G401 (cell line): ENCODE results near the gene APOBEC3G. TPM values are rescaled to one million over a fixed set of nuclear protein-coding genes. Genes with fewer than 3 reads are reported as not detected.

Source experiments
- DNase-seq: peaks from one replicate; pipeline ENCODE4 v3.0.0-alpha.2; 2015; ENCODE audit warnings: low spot score
- in situ Hi-C: cut with HindIII; loops from 2 replicates; pipeline ENCODE4 v1.10.0; 2016; ENCODE audit warnings: low sequenced_read_pairs, mixed read lengths
- total RNA-seq: library from RNA; depleted of rRNA; stranded (reverse); fragments of >200 nt; shearing (Covaris generic); gene quantifications from 2 replicates; pipeline ENCODE4 v1.2.3, GENCODE V29; 2014

APOBEC3G gene
- total RNA-seq, 1 experiment from 2014 or later = 2.9 TPM

DNA sequence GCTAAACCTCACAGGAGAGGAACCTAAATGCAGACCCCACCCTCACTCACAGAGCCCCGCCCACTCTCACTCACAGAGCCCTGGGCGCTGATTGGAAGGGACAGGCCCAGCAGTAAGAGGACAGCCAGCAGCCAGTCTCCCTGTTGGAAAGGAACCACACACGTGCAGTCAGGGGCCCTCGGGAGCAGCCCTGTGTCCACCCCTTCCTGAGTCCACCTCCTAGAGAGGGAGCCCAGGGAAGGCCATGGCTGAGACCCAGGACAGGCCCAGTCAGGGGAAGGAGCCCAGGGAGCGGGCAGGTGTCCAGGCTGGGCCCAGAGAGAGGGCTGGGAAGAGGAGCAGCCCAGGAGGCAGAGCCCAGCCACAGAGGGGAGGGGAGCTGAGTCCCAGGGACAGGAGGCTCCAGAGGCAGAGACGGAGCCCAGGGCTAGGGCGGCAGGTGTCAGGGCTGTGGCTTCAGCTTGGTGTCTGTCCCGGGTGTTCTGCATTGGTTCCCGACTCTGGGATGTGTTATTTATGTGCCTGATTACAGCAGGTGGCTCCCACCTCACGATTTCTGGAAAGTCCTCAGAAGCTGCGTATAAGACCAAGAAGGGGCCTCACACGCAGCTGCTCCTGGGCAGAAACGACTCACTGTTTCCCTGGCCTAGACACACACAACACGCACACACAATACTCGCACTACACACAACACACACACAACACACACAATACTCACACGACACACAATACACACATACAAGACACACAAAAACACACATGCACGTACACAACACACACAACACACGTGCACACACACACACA, 11.0 kb downstream of the APOBEC3G start:
- no peak for DNase-seq
- in situ Hi-C loops = no loop called here

DNA sequence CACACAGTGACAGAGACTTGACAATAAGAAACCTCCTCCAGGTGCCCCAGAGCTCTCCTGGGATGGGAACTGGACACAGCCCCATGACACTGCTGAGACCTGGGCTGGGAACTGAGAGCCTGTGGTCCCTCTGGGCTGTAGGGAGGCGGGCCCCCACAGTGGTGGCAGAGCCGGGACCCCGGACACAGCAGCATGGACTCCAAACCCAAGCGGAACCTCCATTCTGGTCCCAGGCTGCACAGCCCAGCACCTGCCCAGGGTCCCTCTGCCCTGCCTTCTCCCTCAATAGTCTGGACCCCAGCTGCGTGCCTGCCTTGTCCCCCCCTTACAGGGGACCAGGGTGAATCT, 11.6 kb downstream of the APOBEC3G start:
- DNase-seq = no peak
- in situ Hi-C loops = no loop called here

DNA sequence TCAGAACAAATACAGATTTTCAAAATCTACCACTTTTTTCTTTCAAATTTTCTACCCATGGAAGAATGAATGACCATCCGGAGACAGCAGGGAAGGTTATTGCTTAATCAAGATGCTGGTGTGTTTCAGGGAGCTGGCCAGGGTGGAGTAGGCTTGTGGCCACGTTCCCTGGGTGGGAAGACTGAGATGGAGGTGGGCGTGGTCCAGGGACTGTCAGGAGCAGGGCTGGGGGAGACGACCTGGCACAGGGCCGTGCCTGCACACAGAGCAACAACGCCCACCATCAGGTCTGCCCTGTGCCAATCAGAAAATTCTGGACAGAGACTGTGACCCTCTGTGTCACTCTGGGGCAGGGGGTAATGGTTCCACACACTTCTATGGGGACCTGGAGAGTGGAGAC, 12.9 kb downstream of the APOBEC3G start:
- no peak for DNase-seq
- in situ Hi-C loops = no loop called here

DNA sequence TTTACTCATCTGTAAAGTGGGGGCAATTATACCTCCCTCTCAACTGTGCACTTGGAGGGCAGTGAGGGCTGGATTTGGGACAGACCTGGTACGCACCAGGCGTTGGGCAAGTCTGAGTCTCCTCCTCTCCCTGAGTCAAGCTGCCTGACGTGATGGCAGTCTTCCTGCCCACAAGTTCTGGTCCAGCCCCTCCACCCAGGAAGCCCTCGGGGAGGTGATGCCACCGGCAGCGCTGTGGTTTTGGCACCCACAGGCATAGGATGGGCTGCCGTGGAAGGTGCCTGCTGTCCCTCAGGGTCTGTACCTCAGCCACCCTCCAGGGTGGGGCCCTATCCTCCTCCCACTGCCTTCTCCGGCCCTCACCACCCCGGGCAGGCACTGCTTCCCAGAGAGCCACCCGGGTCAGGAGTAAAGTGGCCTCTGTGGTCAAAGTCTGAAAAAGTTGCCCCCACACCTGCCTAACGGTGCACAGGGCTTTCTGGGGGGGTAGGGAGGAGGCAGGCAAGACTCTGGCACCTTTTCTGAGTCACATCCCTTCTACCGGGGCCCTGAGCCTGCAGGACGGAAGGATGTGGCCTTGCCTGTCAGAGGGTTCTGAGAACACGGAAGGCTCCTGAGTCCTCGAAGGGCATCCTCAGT, 13.5 kb downstream of the APOBEC3G start:
- in situ Hi-C loops = no loop called here
- no peak for DNase-seq

DNA sequence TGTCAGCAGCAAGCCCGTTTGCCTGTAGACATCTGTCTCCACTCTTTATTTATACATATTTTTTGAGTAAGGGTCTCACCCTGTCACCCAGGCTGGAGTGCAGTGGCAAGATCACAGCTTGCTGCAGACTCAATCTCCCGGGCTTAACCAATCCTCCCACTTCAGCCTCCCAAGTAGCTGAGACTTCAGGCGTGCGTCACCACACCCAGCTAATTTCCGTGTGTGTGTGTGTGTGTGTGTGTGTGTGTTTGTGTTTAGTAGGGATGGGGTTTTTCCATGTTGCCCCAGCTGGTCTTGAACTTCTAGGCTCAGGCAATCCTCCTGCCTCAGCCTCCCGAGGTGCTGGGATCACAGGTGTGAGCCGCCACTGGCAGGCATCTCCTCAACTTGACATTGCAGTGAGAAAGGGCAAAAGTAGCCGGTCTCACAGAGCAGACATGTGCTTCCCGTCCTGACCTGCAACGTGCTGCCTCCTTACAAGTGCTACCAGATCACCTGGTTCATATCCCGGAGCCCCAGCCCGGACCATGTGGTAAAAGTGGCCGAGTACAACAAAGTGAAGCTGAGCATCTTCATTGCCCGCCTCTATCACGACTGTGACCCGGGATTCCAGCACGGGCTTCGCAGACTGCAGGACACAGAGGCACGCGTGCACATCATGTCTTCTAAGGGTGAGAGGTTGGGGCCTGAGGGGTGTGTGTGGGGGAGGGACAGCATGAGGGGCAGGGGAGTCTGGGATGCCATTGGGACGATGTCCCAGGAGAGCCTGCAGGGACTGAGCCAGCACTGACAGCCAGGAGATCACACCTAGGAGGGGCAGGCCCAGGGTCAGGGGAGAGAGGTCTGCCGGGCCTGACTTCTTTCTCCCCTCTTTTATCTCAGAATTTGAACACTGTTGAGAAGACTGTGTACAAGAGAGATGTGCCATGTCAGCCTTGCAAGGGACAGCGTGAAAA, 14.3 kb downstream of the APOBEC3G start:
- no peak for DNase-seq
- in situ Hi-C loops = no loop called here

DNA sequence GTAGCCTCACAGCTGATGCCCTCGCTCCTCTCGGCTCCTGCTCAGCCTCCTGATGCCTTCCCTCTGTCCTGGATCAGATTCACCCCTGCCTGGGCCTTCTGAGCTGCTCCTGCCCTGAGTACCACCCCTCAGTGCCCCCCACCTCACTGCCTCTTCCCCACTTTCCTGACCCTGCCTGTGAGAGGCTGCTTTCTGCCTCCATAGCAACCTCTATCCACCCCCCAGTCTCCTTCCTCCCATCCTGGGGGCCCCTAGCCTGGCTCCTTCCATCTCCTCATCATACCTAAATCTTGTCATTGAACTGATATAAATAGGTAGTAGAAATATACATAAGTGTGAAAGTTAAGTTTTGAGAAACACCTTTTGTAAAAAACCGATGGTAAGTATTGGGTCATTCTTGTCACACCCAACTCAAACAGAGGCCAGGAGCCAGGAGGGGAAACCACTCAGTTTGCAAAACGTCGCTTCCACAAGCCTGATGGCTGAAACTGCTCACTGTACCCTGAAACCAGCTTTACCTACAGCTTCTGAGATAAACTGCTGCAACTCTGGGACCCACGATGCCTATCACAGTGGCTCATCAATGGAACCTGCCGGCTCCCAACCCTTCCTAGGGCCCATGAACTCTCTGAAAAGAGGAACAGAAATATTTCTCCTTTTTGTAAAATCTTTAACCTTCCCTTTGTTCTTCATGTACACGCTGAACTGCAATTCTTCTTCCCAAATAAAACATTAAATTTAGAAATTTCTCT, 15.2 kb downstream of the APOBEC3G start:
- in situ Hi-C loops = no loop called here
- DNase-seq = no peak

DNA sequence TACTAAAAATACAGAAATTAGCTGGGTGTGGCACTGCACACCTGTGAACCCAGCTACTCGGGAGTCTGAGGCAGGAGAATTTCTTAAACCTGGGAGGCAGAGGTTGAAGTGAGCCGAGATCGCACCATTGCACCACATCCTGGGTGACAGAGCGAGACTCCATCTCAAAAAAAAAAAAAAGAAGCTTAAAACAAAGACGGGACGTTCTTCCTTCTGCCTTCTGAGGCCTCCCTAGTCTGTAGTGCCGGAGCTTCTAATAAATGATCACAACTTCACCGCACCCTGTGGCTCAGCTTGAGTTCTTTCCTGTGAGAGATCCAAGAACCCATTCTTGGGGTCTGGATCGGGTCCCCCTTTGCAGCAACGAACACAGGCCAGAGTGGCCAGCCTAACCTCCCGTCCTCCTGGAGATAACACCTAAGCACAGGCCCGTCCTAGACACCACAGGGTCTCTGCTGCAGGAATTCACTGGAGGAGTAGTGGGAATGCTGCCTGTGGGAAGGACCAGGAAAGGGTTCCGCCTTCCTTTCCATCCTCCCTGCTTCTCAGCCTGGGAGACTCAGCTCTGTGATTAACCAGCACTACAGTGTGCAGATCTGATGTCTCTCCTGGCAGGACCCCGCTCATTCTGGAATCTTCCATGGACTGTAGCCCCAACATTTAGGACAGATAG, 17.8 kb downstream of the APOBEC3G start:
- no peak for DNase-seq
- in situ Hi-C loops = no loop called here

DNA sequence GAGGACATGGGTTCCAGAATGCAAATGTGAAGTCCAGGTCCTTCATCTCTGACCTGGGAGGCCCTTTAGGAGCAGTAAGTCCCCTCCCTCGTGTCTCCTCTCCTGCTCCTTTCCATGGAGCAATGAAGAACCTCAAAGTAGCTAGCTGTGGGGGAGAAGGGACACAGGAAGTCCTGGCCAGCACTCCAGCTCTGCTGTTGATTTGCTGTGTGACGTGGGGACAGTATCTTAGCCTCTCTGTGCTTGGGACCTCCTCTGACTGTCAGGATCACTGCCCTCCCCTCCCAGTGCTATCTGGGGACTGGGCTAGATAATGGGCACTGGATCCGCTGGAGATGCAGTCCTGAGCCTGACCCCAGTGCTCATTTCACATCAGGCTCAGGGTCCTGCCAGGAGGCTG, 18.9 kb downstream of the APOBEC3G start:
- no peak for DNase-seq
- in situ Hi-C loops = no loop called here

DNA sequence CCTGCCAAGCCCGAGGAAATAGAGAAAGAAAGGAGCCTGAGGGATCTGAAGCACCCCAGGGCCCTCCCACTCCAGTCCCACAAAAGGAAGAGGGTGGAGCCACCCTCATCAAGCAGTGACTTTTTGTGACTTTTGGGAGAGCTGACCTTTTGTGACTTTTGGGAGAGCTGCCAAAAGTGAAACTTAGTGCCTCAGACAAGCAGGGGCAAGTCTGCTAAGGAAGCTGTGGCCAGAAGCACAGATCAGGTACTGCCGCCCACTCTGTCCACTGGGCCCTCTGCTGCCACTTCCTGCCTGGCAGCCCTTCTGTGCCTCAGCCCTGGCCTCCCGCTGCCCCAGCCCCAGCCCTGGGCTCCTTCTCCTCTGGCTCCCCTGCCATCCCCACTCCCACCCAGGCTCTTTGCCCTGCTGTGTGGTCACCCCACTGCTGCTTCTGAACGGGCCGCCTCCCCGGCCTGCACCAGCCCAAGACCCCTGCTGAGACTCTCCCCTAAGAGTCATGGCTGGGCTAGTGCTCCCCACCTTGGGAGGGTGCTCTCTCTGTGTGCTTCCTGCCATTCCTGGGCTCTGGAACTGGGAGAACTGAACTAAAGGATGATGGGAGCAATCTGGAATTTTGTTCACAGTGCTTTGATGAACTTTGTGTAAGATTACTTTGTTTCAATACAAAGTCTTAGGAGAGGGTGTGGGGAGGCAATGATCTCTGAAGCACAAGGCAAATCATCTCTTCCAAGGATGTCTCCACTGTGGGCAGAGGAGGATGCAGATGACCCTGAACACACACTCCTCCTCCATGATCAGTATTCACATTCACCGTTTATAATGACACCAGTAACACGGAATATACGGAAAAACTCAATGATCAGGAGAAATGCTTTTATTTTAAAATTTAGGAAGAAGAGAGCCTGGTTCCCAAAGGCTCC, 20.3 kb downstream of the APOBEC3G start, which contains the start of gene APOBEC3H:
Gene APOBEC3H, plus strand, starts transcription at position 147 of the 923 bp plus-strand sequence. CDS start 3,035 bp downstream, outside the sequence.
- peak; percentile 34 for DNase-seq
- in situ Hi-C loops = no loop called here

DNA sequence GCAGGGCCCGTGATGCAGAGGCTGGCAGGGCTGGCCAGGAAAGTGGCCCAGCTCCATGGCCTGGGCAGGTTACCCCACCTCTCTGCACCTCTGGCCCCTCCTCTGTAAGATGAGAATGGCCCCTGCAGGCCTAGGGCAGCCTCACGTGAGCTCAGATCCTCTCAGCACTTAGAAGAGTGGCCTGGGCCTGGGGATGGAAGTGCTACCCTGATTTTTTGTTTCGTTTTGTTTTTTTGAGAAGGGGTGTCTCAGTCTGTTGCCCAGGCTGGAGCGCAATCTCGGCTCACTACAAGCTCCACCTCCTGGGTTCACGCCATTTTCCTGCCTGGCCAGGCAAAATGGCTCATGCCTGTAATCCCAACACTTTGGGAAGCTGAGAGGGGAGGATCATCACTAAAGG, 21.0 kb downstream of the APOBEC3G start:
- DNase-seq = peak; percentile 36

DNA sequence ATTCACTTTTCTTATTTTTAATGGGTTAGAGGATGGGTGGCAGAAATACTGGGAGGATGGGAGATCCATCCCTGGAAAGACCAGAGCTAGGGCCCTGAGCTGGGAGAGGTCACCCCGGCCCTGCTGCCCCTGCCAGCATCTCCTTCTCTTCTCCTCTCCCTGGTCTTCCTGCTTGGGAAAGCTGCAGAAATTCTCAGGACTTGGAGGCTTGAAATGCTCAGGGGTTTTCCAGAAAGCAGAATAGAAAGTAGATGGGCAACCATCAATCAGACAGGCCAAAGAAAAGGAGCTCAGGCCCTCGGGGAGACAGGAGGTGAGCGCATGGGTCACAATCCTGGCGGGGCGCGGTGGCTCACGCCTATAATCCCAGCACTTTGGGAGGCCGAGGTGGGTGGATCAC, 21.5 kb downstream of the APOBEC3G start:
- DNase-seq = no peak
- in situ Hi-C loops = no loop called here

More for the DNA sequence above, 21.0 kb downstream of the APOBEC3G start:
- in situ Hi-C loops = no loop called here

DNA sequence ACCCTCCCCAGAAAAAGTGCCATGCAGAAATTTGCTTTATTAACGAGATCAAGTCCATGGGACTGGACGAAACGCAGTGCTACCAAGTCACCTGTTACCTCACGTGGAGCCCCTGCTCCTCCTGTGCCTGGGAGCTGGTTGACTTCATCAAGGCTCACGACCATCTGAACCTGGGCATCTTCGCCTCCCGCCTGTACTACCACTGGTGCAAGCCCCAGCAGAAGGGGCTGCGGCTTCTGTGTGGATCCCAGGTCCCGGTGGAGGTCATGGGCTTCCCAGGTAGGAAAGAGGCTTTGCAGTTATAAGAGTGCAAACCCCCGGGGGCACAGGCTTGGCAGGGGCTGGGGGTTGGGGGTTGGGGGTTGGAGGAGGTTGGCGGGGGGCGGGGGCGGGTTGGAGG, 24.2 kb downstream of the APOBEC3G start:
- no peak for DNase-seq
- in situ Hi-C loops = no loop called here

DNA sequence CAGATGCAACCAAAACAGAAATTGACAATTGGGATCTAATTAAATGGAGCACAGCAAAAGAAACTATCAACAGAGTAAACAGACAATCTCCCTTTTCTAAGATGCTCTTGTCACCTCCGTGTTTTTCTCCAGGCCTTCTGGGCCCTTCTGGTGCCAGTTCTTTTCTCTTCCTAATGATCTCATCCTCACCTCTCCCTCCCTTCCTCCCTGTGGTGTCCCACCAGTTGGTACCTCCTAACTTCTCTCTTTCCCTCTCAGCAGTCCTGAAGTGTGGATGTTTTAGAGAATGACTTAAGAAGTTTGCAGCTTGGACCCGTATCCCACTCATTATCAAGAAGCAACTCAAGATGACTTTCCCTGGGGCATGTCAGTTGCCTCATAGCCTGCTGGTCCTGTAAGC, 26.4 kb downstream of the APOBEC3G start:
- no peak for DNase-seq
- in situ Hi-C loops = no loop called here

DNA sequence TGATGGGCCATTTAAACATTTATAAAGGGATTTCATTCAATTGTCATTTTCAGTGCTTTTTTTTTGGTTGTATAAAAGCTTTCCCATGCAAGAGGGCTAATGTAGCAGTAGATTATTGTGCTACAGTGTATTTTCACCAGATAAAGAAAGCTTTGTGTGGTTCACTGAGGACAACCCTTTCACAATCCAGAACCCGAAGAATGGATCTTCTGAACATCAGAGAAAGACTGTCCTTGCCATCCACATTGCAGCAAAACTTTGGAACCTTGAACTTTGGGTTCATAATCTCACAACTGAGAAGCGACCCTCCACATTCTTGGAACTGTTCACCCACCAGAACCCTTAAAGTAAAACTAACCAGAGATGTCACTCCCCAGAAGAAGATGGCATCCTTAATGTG, 29.3 kb downstream of the APOBEC3G start:
- DNase-seq = no peak
- in situ Hi-C loops = no loop called here

DNA sequence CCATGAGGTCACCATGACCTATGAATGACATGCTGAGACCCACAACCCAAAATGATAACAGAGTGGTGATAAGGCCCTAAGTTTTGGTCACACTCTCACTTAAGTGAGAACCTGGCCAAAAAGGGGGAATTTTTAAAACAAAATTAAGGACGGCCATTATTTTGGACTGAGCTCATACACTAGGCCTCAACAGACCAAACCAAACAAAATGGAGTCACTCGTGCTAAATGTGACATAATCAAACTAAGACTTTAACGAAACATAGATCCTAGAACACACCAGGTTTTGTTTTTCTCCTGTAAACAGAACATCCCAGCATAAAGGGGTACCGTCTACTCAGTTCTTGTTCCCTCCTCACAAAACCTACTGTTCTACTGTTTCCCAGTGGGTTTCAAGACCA, 31.4 kb downstream of the APOBEC3G start:
- in situ Hi-C loops = no loop called here
- DNase-seq = no peak

DNA sequence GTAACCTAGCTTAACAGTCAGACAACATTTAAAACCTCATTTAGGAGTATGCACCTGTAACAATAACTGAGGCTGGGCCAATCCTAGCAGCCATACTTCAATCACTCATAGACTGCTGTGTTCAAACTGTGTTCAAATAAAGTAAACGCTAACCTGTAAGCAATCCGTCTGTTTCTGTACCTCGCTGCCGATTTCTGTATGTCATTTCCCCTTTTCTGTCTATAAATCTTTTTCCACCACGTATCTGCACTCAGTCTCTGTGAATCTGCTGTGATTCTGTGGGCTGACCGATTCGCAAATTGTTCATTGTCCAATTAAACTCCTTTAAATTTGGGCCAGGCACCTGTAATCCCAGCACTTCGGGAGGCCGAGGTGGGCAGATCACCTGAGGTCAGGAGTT, 32.3 kb downstream of the APOBEC3G start:
- in situ Hi-C loops = no loop called here
- DNase-seq = no peak

DNA sequence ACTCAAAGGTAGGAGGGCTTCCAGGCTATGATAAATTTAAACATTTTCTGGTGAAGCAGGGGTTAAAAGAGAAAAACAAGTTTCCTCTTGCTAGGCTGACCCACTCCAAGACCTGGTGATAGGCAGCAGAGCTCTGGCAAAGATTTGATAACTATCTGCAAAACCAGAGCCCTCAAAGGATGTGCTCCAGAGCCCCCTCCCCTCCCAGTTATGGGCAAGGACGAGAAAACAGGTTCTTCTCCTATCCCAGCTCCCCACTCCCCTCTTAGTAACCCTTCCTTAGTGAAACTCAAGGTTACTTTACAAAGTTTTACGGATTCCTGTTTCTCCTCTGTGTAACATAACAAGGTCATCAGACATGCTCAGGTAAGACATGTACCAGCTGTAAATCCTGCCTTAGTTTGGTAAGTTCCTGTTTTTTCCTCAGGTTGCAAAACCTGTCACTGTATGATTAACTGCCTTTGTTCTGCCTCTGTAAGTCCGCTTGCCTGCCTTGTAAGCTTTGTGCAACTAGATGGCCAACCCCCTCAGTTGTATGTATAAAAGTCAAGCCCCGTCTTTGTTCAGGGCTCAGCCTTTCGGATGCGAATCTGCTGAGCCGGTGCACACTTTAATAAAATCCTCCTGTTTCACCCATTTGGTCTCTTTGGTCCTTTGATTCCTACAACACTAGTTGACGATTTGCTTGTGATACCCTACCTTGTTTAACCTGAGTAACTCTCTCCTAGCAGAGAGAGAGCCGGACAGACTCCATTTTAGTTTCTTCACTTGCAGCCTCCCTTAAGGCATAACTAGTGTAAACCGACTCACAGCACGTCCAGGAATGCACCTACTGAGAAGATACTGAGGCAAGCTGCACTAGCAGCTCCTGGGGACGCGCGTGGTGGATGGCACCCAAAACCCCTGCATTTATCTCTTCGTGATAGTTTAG, 33.8 kb downstream of the APOBEC3G start:
- no peak for DNase-seq
- in situ Hi-C loops = no loop called here
